ENCODE data around the gene SELP.

DNA sequence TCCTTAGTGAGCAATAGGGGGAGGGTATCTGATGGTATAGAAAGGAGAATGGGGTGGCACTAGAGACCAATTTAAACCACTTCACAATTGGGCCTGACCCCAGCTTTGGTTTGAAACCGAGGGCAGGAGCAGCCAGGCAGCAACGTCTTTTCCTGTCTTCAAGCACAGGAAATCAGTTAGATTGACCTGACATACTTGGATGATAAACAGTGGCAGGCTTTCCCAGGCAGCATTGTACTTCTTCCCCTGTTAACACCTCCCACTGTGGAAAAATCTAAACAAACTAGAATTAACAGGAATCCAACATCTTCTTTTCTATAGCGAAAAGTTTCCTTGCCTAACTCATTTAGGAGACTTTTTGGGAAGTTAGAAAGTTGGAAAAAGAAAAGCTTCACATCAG, 40.9 kb upstream of the SELP start:
- TF ChIP-seq, protein P1, sequence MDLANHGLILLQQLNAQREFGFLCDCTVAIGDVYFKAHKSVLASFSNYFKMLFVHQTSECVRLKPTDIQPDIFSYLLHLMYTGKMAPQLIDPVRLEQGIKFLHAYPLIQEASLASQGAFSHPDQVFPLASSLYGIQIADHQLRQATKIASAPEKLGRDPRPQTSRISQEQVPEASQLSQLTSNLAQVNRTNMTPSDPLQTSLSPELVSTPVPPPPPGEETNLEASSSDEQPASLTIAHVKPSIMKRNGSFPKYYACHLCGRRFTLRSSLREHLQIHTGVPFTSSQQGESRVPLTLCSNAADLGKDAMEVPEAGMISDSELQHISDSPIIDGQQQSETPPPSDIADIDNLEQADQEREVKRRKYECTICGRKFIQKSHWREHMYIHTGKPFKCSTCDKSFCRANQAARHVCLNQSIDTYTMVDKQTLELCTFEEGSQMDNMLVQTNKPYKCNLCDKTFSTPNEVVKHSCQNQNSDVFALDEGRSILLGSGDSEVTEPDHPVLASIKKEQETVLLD (CRISPR knock-in tag; IDR thresholded peaks at IDR 0.05; ENCODE audit: low read depth) = no peak
- TF ChIP-seq POLR2AphosphoS5 (IDR thresholded peaks at IDR 0.05; ENCODE audit: low read depth, low read length) (no peak), ZNF446 (CRISPR knock-in tag; IDR thresholded peaks at IDR 0.05) (no peak), MXI1 (IDR thresholded peaks at IDR 0.05; ENCODE audit: borderline replicate concordance, low read depth, low read length) (no peak), FOSL1 (CRISPR knock-in tag; IDR thresholded peaks at IDR 0.05; ENCODE audit: borderline replicate concordance) (no peak), NFYB (CRISPR knock-in tag; IDR thresholded peaks at IDR 0.05) (no peak), IKZF4 (CRISPR knock-in tag; IDR thresholded peaks at IDR 0.05; ENCODE audit: borderline replicate concordance, low read depth, not compliant biosample characterization) (no peak), ZNF660 (CRISPR knock-in tag; IDR thresholded peaks at IDR 0.05; ENCODE audit: borderline replicate concordance, low read depth) (no peak)
- TF ChIP-seq, protein P2, sequence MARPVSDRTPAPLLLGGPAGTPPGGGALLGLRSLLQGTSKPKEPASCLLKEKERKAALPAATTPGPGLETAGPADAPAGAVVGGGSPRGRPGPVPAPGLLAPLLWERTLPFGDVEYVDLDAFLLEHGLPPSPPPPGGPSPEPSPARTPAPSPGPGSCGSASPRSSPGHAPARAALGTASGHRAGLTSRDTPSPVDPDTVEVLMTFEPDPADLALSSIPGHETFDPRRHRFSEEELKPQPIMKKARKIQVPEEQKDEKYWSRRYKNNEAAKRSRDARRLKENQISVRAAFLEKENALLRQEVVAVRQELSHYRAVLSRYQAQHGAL (CRISPR knock-in tag; IDR thresholded peaks at IDR 0.05; ENCODE audit: not compliant biosample characterization) = no peak
- TF ChIP-seq, protein P3, sequence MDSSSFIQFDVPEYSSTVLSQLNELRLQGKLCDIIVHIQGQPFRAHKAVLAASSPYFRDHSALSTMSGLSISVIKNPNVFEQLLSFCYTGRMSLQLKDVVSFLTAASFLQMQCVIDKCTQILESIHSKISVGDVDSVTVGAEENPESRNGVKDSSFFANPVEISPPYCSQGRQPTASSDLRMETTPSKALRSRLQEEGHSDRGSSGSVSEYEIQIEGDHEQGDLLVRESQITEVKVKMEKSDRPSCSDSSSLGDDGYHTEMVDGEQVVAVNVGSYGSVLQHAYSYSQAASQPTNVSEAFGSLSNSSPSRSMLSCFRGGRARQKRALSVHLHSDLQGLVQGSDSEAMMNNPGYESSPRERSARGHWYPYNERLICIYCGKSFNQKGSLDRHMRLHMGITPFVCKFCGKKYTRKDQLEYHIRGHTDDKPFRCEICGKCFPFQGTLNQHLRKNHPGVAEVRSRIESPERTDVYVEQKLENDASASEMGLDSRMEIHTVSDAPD (CRISPR knock-in tag; IDR thresholded peaks at IDR 0.05) = no peak
- TF ChIP-seq, protein P4, sequence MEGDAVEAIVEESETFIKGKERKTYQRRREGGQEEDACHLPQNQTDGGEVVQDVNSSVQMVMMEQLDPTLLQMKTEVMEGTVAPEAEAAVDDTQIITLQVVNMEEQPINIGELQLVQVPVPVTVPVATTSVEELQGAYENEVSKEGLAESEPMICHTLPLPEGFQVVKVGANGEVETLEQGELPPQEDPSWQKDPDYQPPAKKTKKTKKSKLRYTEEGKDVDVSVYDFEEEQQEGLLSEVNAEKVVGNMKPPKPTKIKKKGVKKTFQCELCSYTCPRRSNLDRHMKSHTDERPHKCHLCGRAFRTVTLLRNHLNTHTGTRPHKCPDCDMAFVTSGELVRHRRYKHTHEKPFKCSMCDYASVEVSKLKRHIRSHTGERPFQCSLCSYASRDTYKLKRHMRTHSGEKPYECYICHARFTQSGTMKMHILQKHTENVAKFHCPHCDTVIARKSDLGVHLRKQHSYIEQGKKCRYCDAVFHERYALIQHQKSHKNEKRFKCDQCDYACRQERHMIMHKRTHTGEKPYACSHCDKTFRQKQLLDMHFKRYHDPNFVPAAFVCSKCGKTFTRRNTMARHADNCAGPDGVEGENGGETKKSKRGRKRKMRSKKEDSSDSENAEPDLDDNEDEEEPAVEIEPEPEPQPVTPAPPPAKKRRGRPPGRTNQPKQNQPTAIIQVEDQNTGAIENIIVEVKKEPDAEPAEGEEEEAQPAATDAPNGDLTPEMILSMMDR (CRISPR knock-in tag; IDR thresholded peaks at IDR 0.05) = no peak

Data from HepG2 (cell line).